K562 (cell line): ENCODE measurements around the gene COPE. TPM values are rescaled to one million over a fixed set of nuclear protein-coding genes. Genes with fewer than 3 reads are reported as not detected.

ENCODE experiments used
- BHLHE40 ChIP-seq: IDR thresholded peaks from 2 replicates; pipeline ENCODE4 v1.6.1; 2011; ENCODE audit warnings: low read length, improper control_type of control experiment
- E2F3 ChIP-seq: fragments of 250-450 bp; sonication (Bioruptor Pico); IDR thresholded peaks from 2 replicates; pipeline ENCODE4 v1.4.0; 2020; ENCODE audit warnings: mild to moderate bottlenecking
- ETS2 ChIP-seq: IDR thresholded peaks from 2 replicates; pipeline ENCODE4 v1.6.1; 2016; ENCODE audit warnings: borderline replicate concordance, missing genetic modification characterization, mild to moderate bottlenecking, moderate library complexity, missing compliant biosample characterization; ENCODE audit not compliant: poor library complexity, severe bottlenecking
- FOXK1 ChIP-seq: sonication (generic); formaldehyde crosslinking; IDR thresholded peaks from 2 replicates; pipeline ENCODE4 v1.8.0; 2022; ENCODE audit warnings: missing genetic modification reagents, mild to moderate bottlenecking, borderline replicate concordance
- HNRNPUL1 ChIP-seq: fragments of 200-400 bp; formaldehyde crosslinking; IDR thresholded peaks from 2 replicates; pipeline ENCODE4 v1.6.1; 2017; ENCODE audit warnings: low read length
- MEIS2 ChIP-seq: fragments of 450-650 bp; IDR thresholded peaks from 2 replicates; pipeline ENCODE4 v1.6.1; 2014; ENCODE audit warnings: mild to moderate bottlenecking; ENCODE audit not compliant: partially characterized antibody
- PRMT5 ChIP-seq: sonication (generic); formaldehyde crosslinking; IDR thresholded peaks from 2 replicates; pipeline ENCODE4 v1.5.0; 2020; ENCODE audit warnings: missing genetic modification reagents
- RAD21 ChIP-seq, 2 experiments: fragments of 250-450 bp in 1 of 2; fragments of 450-650 bp in 1 of 2; sonication (Bioruptor Pico) in 1 of 2; formaldehyde crosslinking in 1 of 2; IDR thresholded peaks in 1 of 2; conservative IDR thresholded peaks in 1 of 2; 2 replicates each; pipeline versions ENCODE4 v1.4.0 to v1.8.0; 2020 to 2022; ENCODE audit warnings: mild to moderate bottlenecking in 2 of 2, moderate library complexity in 1 of 2
- SMARCB1 ChIP-seq: IDR thresholded peaks from 2 replicates; pipeline ENCODE4 v1.6.1; 2011; ENCODE audit warnings: improper control_type of control experiment, low read depth; ENCODE audit not compliant: insufficient read length
- TAF15 ChIP-seq: fragments of 200-400 bp; formaldehyde crosslinking; IDR thresholded peaks from 2 replicates; pipeline ENCODE4 v1.6.1; 2017; ENCODE audit warnings: mild to moderate bottlenecking, low read depth, low read length, moderate library complexity
- ZNF232 ChIP-seq: sonication (generic); formaldehyde crosslinking; IDR thresholded peaks from 2 replicates; pipeline ENCODE4 v1.8.0; 2022; ENCODE audit warnings: mild to moderate bottlenecking, missing genetic modification reagents
- ZNF586 ChIP-seq: fragments of 450-650 bp; formaldehyde crosslinking; conservative IDR thresholded peaks from 2 replicates; pipeline ENCODE4 v1.4.0; 2020; ENCODE audit warnings: mild to moderate bottlenecking, moderate library complexity
- polyA plus RNA-seq, 8 experiments: library from polyadenylated mRNA; depleted of rRNA in 4 of 8; stranded (reverse) in 5 of 8; unstranded in 3 of 8; fragments of >200 nt; fragmentation: Nextera tagmentation in 2 of 8; fragmentation: Illumina TruSeq in 1 of 8; extraction: Ambion mirVana in 2 of 8; extraction: Trizol in 1 of 8; gene quantifications; 2 replicates each; pipeline versions ENCODE4 v1.2.1 to v1.2.3, GENCODE V29; 2011 to 2014; ENCODE audit warnings: inconsistent platforms in 1 of 8, missing spikeins in 1 of 8
- total RNA-seq, 7 experiments: library from RNA; depleted of rRNA in 6 of 7; stranded (reverse); fragments of >200 nt in 6 of 7; fragmentation: Illumina TruSeq in 2 of 7; extraction: Trizol in 2 of 7; gene quantifications; 2 replicates each; pipeline versions ENCODE4 v1.2.1 to v1.2.3, GENCODE V29; 2011 to 2021; ENCODE audit warnings: low replicate concordance in 1 of 7
- TF ChIP-seq, protein P1 (sequence below): fragments of 450-650 bp; IDR thresholded peaks from 2 replicates; pipeline ENCODE4 v1.7.0; 2016; ENCODE audit warnings: borderline replicate concordance
- TF ChIP-seq, protein P2 (sequence below): sonication (generic); formaldehyde crosslinking; IDR thresholded peaks from 2 replicates; pipeline ENCODE4 v1.4.0; 2020; ENCODE audit warnings: mild to moderate bottlenecking, missing genetic modification reagents
- TF ChIP-seq, protein P3 (sequence below), 2 experiments: fragments of 200-800 bp in 1 of 2; sonication (Bioruptor generic) in 1 of 2; sonication (generic) in 1 of 2; formaldehyde crosslinking in 1 of 2; IDR thresholded peaks in 1 of 2; conservative IDR thresholded peaks in 1 of 2; 2 replicates each; pipeline versions ENCODE4 v1.5.0 to v1.6.1; 2016 to 2020; ENCODE audit warnings: missing compliant biosample characterization in 1 of 2, missing genetic modification characterization in 1 of 2, missing genetic modification reagents in 1 of 2
- TF ChIP-seq, protein P4 (sequence below): IDR thresholded peaks from 2 replicates; pipeline ENCODE4 v1.6.1; 2012; ENCODE audit warnings: low read depth, low read length, improper control_type of control experiment, borderline replicate concordance
- TF ChIP-seq, protein P5 (sequence below): fragments of 250-450 bp; sonication (Bioruptor Pico); IDR thresholded peaks from 2 replicates; pipeline ENCODE4 v1.5.0; 2021

Gene COPE
- total and polyA plus RNA-seq, 9 of the 15 experiments (the other 6 are each of a cell fraction or from before 2014, with no cell fraction given) = 5.8 to 273 (median 147) TPM

DNA sequence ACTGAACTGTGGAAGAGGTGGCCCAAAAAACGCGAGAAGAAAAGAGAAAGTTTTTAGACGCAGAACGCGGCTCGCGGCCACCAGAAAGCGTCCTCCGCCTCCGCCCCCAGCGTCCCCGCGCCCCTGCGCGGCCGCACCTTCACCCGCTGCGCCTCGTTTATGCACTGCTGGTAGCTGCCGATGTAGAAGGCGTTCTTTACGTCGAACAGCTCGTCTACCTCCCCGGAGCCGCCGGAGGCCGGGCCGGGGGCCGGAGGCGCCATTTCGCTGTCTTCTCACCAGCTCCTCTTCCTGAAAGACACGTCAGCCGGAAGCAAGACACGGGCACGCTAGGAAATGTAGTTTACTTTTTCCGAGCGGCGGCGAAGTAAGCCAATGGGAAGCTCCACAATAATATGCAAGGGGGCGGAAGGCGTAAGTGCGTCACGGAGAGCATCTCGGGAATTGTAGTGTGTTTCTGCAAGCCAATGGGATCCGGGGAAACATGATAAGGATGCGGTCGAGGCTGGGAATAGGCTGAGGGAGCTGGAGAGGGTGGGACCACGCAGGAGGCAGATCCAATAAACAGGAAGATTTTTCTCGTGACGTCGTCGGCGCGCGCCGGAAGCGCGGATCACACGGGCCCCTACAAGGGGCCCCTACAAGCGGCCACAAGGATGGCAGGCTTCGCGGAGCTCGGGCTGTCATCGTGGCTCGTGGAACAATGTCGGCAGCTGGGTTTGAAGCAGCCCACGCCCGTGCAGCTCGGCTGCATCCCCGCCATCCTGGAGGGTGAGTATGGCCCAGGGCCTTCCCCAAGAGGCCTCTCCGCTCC is at the start of gene COPE, which contains the start of gene DDX49 (continued):
- TF ChIP-seq, protein P1, sequence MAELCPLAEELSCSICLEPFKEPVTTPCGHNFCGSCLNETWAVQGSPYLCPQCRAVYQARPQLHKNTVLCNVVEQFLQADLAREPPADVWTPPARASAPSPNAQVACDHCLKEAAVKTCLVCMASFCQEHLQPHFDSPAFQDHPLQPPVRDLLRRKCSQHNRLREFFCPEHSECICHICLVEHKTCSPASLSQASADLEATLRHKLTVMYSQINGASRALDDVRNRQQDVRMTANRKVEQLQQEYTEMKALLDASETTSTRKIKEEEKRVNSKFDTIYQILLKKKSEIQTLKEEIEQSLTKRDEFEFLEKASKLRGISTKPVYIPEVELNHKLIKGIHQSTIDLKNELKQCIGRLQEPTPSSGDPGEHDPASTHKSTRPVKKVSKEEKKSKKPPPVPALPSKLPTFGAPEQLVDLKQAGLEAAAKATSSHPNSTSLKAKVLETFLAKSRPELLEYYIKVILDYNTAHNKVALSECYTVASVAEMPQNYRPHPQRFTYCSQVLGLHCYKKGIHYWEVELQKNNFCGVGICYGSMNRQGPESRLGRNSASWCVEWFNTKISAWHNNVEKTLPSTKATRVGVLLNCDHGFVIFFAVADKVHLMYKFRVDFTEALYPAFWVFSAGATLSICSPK = 0 out of 2 replicates have a peak, but pooled peaks have one; percentile 61
- TF ChIP-seq BHLHE40 = peak; percentile 49
- TF ChIP-seq ZNF586 (CRISPR knock-in tag) = 0 out of 2 replicates have a peak, but pooled peaks have one; percentile 10
- no peak for TF ChIP-seq SMARCB1
- no peak for TF ChIP-seq TAF15
- TF ChIP-seq PRMT5 = no peak
- TF ChIP-seq, protein P2, sequence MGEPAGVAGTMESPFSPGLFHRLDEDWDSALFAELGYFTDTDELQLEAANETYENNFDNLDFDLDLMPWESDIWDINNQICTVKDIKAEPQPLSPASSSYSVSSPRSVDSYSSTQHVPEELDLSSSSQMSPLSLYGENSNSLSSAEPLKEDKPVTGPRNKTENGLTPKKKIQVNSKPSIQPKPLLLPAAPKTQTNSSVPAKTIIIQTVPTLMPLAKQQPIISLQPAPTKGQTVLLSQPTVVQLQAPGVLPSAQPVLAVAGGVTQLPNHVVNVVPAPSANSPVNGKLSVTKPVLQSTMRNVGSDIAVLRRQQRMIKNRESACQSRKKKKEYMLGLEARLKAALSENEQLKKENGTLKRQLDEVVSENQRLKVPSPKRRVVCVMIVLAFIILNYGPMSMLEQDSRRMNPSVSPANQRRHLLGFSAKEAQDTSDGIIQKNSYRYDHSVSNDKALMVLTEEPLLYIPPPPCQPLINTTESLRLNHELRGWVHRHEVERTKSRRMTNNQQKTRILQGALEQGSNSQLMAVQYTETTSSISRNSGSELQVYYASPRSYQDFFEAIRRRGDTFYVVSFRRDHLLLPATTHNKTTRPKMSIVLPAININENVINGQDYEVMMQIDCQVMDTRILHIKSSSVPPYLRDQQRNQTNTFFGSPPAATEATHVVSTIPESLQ = no peak
- no peak for TF ChIP-seq RAD21 (CRISPR knock-in tag; conservative IDR thresholded peaks at IDR 0.05 in 1 of 2, IDR thresholded peaks at IDR 0.05 in 1 of 2)
- TF ChIP-seq, protein P3, sequence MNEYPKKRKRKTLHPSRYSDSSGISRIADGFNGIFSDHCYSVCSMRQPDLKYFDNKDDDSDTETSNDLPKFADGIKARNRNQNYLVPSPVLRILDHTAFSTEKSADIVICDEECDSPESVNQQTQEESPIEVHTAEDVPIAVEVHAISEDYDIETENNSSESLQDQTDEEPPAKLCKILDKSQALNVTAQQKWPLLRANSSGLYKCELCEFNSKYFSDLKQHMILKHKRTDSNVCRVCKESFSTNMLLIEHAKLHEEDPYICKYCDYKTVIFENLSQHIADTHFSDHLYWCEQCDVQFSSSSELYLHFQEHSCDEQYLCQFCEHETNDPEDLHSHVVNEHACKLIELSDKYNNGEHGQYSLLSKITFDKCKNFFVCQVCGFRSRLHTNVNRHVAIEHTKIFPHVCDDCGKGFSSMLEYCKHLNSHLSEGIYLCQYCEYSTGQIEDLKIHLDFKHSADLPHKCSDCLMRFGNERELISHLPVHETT (CRISPR knock-in tag; conservative IDR thresholded peaks at IDR 0.05 in 1 of 2, IDR thresholded peaks at IDR 0.05 in 1 of 2) = no peak; a peak in 1 of 4 replicates
- TF ChIP-seq E2F3 (CRISPR knock-in tag) = no peak
- TF ChIP-seq, protein P4, sequence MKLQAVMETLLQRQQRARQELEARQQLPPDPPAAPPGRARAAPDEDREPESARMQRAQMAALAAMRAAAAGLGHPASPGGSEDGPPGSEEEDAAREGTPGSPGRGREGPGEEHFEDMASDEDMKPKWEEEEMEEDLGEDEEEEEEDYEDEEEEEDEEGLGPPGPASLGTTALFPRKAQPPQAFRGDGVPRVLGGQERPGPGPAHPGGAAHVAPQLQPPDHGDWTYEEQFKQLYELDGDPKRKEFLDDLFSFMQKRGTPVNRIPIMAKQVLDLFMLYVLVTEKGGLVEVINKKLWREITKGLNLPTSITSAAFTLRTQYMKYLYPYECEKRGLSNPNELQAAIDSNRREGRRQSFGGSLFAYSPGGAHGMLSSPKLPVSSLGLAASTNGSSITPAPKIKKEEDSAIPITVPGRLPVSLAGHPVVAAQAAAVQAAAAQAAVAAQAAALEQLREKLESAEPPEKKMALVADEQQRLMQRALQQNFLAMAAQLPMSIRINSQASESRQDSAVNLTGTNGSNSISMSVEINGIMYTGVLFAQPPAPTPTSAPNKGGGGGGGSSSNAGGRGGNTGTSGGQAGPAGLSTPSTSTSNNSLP = no peak
- no peak for TF ChIP-seq ETS2 (tag)
- TF ChIP-seq, protein P5, sequence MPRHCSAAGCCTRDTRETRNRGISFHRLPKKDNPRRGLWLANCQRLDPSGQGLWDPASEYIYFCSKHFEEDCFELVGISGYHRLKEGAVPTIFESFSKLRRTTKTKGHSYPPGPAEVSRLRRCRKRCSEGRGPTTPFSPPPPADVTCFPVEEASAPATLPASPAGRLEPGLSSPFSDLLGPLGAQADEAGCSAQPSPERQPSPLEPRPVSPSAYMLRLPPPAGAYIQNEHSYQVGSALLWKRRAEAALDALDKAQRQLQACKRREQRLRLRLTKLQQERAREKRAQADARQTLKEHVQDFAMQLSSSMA (CRISPR knock-in tag) = no peak
- TF ChIP-seq ZNF232 (CRISPR knock-in tag) = no peak
- TF ChIP-seq HNRNPUL1 = no peak
- no peak for TF ChIP-seq MEIS2
- no peak for TF ChIP-seq FOXK1
